Hindlimb muscle (tissue), 1 donor: ENCODE data around the gene FARS2. TPM values are rescaled to one million over a fixed set of nuclear protein-coding genes. Genes with fewer than 3 reads are reported as not detected.

ENCODE experiments used
- DNase-seq: peaks from one replicate; pipeline ENCODE4 v3.0.0-alpha.2; 2013
- polyA plus RNA-seq: library from polyadenylated mRNA; unstranded; fragments of 120-200 nt; gene quantifications from one replicate; pipeline ENCODE4 v1.2.1, GENCODE V29; 2013; ENCODE audit not compliant: insufficient read length

FARS2 gene
- polyA plus RNA-seq, 1 donor: 12.0 TPM

DNA sequence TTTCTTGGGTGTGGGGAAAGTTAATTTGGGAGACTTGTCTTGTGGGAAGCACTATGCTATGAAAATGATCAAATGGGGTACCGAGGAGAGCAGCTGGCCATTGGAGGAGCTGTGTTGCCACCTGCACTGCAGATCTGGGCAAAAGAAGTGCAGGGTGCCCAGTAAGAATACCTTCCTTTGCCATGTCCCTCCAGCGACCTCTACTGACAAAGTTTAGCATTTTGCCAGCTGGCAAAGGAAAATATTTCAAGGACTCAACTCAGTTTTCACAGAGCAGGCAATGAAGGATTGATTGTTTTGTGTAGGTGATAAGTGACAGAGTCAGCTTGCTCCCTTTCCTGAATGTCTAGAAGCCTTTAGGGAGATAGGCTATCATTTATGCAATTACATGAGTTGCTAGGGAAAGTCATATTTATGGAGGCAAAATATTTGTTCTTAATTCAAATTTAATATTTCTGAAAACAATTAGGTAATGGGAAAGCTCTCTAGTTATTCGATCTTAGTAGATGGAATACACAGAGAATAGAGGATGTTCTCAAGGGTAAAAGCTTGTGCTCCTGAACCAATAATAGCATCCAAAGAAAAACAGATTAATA lies 118.4 kb downstream of the FARS2 start:
- no peak for DNase-seq

- DNase-seq: no peak
Observed at GRCh38 chr6:5383856-5384255, 122.5 kb downstream of the FARS2 start.

GRCh38 chr6:5384276-5384675 lies 123.0 kb downstream of the FARS2 start:
- DNase-seq: no peak

GRCh38 chr6:5388326-5388725 lies 127.0 kb downstream of the FARS2 start:
- no peak for DNase-seq

DNA sequence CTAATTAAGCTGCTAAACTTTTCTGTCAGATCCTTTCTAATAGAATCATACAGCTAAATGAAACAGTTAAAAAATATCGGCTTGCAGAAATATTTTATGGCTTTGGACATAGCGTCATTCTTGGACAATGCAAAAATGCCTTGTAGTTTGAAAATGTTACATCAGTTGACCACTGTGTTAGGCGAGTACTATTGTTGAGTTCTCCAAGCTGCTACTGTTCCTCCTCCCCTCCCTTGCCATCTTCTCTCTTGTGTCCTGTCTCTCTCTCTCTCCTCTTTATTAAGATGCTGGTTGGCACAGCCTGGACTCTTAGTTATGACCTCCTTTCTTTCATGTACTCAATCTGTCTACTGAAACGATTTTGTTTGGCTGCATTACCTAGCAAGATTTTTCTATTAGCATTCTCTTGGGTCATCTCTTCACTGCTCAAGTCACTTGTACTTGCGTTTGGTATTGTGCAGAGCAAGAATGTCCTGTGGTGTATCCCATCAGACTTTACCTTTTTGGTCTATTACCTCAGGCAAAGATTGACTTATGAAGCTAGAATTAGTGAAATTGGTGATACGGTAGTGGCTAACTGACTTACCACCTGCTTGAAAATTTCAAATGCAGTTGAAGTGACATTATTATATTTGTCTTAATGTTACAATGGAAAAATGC lies 127.9 kb downstream of the FARS2 start:
- DNase-seq: no peak

DNA sequence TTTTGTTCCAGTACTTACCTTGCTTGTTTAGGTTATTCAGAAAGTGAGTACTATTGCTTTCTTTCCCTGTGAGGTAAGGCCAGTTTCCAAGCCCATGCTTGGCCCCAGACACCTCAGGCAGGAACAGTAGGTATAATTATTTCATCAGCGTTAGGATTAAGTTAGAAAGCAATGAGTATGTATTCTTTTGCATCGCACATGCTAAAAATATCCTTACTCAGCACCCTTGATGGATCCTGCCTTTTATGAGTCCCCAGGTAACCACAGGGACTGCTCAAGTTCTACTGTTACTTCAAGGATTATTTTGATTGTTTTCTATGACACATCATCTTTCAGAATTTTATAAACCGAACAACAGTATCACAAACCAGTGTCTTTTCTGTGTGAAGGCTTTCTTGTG lies 128.9 kb downstream of the FARS2 start:
- DNase-seq: no peak

- no peak for DNase-seq
Observed at GRCh38 chr6:5394280-5394679, 133.0 kb downstream of the FARS2 start.

DNA sequence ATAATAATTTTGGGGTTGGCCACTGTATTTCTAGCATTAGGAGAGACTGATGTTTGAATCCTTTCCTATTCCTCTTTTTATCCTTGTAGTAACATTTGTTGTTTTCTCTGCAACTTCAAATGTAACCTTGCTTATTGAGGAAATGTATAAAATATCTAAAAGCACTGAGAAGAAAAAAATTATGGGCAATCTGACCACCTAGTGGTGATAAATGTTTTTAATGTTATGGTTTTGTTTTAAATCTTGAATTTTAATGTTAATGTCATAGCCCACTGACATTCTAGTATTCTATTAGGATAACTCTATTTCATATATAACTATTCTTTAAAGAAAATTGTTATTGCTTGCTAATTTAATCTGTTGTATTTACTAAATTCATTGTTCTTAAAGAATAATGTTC lies 134.4 kb downstream of the FARS2 start:
- no peak for DNase-seq

- no peak for DNase-seq
Observed at GRCh38 chr6:5398530-5398929, 137.2 kb downstream of the FARS2 start.

DNA sequence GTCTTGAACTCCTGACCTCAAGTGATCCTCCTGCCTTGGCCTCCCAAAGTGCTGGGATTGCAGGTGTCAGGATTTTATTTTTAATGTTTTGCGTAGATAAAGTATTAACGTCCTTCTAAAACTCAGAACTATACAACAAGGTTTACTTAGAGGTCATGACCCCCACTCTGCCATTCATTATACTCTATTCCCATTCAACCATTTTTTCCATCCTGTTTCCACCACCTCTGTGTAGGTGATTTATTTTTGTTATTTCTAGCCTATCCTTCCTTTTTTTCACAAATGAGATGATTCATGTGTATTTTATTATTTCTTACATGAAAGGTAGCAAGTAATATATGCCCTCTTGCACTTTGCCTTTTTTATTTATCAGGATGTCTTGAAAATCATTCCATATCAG lies 138.1 kb downstream of the FARS2 start:
- no peak for DNase-seq

- no peak for DNase-seq
Observed at GRCh38 chr6:5401845-5402738, 140.8 kb downstream of the FARS2 start.

- DNase-seq: no peak
Observed at GRCh38 chr6:5403076-5403475, 141.8 kb downstream of the FARS2 start.

DNA sequence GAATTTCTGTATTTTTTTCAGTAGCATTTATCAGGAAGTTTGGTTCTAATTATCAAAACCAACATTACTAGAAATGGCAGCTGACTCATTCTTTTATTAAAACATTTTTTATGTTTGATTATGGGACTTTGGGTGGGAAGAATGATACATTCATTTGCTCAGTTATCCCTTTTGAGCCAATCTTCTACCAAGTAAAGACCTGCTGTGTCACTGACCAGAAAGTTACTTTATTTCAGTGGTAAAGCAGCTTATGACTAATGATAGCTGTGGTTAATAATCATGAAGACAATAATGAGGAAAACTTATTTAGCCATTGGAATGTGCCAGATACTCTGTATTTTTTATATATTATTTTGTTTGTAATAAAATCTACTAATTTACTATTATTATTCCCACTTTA lies 142.3 kb downstream of the FARS2 start:
- DNase-seq: no peak

DNA sequence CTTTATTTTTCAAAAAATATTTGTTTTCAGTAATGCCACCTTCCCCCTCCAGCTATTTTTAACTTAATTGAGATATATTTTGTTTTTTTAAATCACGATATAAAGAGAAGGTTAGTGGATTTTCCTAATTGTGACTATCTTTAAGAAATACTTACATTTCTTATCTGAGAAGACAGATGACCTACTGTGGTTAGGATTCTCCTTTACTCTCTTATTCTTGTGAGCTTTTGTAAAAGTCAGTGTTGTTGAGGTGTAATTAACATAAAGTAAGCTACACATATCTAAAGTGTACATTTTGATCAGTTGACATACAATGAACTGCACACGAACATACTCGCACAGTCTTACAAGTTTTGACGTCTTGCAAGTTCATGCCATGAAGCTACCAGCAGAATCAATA lies 144.7 kb downstream of the FARS2 start:
- no peak for DNase-seq

DNA sequence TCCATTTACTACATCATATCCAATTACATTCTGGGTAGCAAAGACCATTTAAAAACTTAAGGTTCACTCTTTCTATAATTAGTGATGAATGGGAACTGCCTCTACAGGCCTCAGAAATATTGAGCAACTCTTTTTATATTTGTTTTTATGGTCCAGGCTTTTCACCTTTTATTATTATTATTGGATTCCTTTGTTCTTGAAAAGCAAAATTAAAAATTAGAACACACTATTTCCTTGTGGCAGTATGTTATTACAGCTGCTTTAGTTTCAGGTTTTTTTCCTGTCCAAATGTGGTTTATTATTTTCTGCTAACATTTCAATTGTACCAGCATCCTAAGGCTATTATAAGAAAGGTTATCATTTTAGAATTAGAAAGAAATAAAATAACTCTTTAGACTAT lies 150.1 kb downstream of the FARS2 start:
- DNase-seq: no peak

DNA sequence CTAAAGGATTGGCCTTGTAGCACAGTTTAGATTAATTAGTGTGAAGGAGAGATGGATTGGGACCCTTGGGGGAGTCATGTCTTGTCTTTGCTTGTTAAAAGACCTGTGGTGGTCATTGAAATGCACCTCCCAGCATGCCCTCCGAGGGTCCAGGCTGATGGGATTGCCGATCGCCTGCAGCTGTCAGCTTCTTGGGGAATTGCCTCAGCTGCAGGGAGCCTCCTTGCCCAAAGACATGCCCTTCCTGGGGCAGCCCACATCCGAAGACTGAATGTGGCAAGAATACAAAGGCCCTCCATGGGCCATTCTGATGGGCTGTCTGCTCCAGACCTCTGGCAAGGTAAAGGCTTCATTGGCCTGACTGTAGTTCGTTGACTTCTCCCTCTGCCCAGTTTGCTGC lies 150.7 kb downstream of the FARS2 start:
- DNase-seq: no peak

DNA sequence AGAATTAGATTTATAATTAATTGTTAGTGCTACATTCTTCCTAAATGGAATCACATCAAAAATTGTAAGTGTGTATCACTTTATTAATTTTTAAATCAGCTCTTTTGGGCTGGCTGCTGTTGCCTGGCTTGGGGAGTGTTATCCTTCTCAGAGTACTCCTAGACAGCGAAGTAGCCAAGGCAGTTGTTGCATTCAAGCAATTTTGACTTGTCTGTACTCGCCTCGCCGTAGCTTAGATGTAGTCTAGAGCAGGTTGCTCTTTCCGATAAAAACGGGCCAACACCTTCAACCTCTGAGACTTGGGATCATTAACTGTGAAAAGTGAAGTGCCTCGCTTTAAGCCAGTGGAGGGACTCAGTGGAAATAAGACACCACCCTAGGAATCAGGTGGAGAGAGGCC lies 151.3 kb downstream of the FARS2 start:
- no peak for DNase-seq

GRCh38 chr6:5416250-5416649 lies 154.9 kb downstream of the FARS2 start:
- no peak for DNase-seq

- DNase-seq: peak; percentile 10
Observed at GRCh38 chr6:5422321-5422915, 161.1 kb downstream of the FARS2 start.

DNA sequence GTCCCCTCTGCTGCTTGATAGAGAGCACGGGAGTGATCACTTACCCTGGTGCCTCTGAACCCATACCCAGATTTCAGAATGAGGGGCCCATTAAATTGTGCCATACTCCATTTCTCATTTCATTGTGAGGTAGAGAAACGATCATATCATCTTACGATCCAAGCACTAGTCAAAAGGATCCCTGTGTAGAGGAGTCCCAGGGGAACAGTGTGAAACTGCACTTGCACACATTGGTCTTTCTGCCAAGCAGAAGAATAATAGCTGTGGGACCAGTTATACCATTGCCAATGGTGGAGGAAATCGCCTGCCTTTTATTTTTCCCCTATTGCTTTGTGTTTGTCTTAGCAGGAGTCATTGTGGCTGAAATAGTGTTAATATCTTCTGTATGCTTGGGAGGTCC lies 161.9 kb downstream of the FARS2 start:
- no peak for DNase-seq

DNA sequence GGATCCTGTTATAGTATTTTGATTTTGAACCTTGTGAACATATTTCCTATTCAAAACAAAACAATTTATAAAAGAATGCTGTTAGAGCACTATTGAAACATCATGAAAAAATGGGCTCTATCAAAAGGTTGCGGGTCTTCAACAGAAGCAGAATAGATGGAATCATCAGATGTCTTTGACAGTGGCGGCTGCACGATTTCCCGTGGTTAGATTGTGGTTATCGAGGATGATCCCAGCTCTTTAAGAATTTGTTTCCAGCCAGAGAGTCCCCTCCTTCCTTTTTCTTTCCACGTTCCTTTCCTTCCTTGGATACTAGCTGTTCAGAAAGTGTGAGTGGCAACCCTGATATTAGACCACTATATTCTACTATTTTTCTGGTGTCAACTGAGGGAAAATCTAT lies 163.4 kb downstream of the FARS2 start:
- DNase-seq: no peak

GRCh38 chr6:5425267-5425666 lies 164.0 kb downstream of the FARS2 start:
- DNase-seq: no peak

- no peak for DNase-seq
Observed at GRCh38 chr6:5425797-5426196, 164.5 kb downstream of the FARS2 start.
